K562 (cell line): ENCODE results near the gene TOMM40L. TPM values are rescaled to one million over a fixed set of nuclear protein-coding genes. Genes with fewer than 3 reads are reported as not detected.

Experiments used
- AFF1 ChIP-seq, 2 experiments: fragments of 450-650 bp; IDR thresholded peaks; 2 replicates each; pipeline ENCODE4 v1.6.1; 2018; ENCODE audit warnings: mild to moderate bottlenecking in 2 of 2, low read depth in 1 of 2; ENCODE audit not compliant: partially characterized antibody in 2 of 2
- BRD4 ChIP-seq: fragments of 200-600 bp; sonication (generic); IDR thresholded peaks from 2 replicates; pipeline ENCODE4 v1.6.1; 2017; ENCODE audit warnings: inconsistent platforms
- CBFA2T3 ChIP-seq: fragments of 450-650 bp; IDR thresholded peaks from 2 replicates; pipeline ENCODE4 v1.6.1; 2017
- CREB3 ChIP-seq: fragments of 450-650 bp; conservative IDR thresholded peaks from 2 replicates; pipeline ENCODE4 v1.6.1; 2016; ENCODE audit warnings: missing genetic modification characterization, low read depth, mild to moderate bottlenecking, missing compliant biosample characterization, moderate library complexity
- EGR1 ChIP-seq: fragments of 450-650 bp; conservative IDR thresholded peaks from 2 replicates; pipeline ENCODE4 v1.6.1; 2017; ENCODE audit warnings: mild to moderate bottlenecking
- GTF2A2 ChIP-seq: IDR thresholded peaks from 2 replicates; pipeline ENCODE4 v1.6.1; 2016; ENCODE audit warnings: mild to moderate bottlenecking, missing genetic modification characterization, missing compliant biosample characterization
- HMG20B ChIP-seq: fragments of 250-450 bp; sonication (Bioruptor Pico); IDR thresholded peaks from 2 replicates; pipeline ENCODE4 v1.5.0; 2021; ENCODE audit warnings: mild to moderate bottlenecking
- MAZ ChIP-seq, 2 experiments: fragments of 450-650 bp in 1 of 2; sonication (generic) in 1 of 2; formaldehyde crosslinking; IDR thresholded peaks in 1 of 2; conservative IDR thresholded peaks in 1 of 2; 2 replicates each; pipeline versions ENCODE4 v1.4.0 to v1.5.0; 2020; ENCODE audit warnings: mild to moderate bottlenecking in 1 of 2, missing genetic modification reagents in 1 of 2
- POU5F1 ChIP-seq: fragments of 150-350 bp; IDR thresholded peaks from 2 replicates; pipeline ENCODE4 v1.6.1; 2014; ENCODE audit warnings: borderline replicate concordance, low read length, low read depth, mild to moderate bottlenecking; ENCODE audit not compliant: partially characterized antibody
- PRPF4 ChIP-seq: fragments of 200-400 bp; formaldehyde crosslinking; IDR thresholded peaks from one replicate; pipeline ENCODE4 v1.6.1; 2017; ENCODE audit warnings: low read length, low read depth, mild to moderate bottlenecking; ENCODE audit not compliant: insufficient read depth, poor library complexity, severe bottlenecking
- RCOR1 ChIP-seq, 2 experiments: IDR thresholded peaks; 2 replicates each; pipeline ENCODE4 v1.6.1; 2012; ENCODE audit warnings: low read depth in 2 of 2, low read length in 2 of 2, borderline replicate concordance in 1 of 2, improper control_type of control experiment in 1 of 2
- XRCC3 ChIP-seq: fragments of 450-650 bp; IDR thresholded peaks from 2 replicates; pipeline ENCODE4 v1.6.1; 2017; ENCODE audit warnings: mild to moderate bottlenecking, moderate library complexity
- ZBTB1 ChIP-seq: sonication (generic); formaldehyde crosslinking; IDR thresholded peaks from 2 replicates; pipeline ENCODE4 v1.8.1; 2023; ENCODE audit warnings: missing genetic modification reagents, low read depth, mild to moderate bottlenecking, borderline replicate concordance
- ZNF518B ChIP-seq: fragments of 250-450 bp; sonication (Bioruptor Pico); IDR thresholded peaks from 2 replicates; pipeline ENCODE4 v1.5.0; 2021; ENCODE audit warnings: mild to moderate bottlenecking, moderate library complexity
- ZNF57 ChIP-seq: fragments of 450-650 bp; formaldehyde crosslinking; IDR thresholded peaks from 2 replicates; pipeline ENCODE4 v1.4.0; 2020; ENCODE audit warnings: mild to moderate bottlenecking, moderate library complexity
- ZNF785 ChIP-seq: fragments of 250-450 bp; sonication (Bioruptor Pico); IDR thresholded peaks from 2 replicates; pipeline ENCODE4 v1.4.0; 2020; ENCODE audit warnings: mild to moderate bottlenecking
- polyA plus RNA-seq, 8 experiments: library from polyadenylated mRNA; depleted of rRNA in 4 of 8; stranded (reverse) in 5 of 8; unstranded in 3 of 8; fragments of >200 nt; fragmentation: Nextera tagmentation in 2 of 8; fragmentation: Illumina TruSeq in 1 of 8; extraction: Ambion mirVana in 2 of 8; extraction: Trizol in 1 of 8; gene quantifications; 2 replicates each; pipeline versions ENCODE4 v1.2.1 to v1.2.3, GENCODE V29; 2011 to 2014; ENCODE audit warnings: inconsistent platforms in 1 of 8, missing spikeins in 1 of 8
- total RNA-seq, 7 experiments: library from RNA; depleted of rRNA in 6 of 7; stranded (reverse); fragments of >200 nt in 6 of 7; fragmentation: Illumina TruSeq in 2 of 7; extraction: Trizol in 2 of 7; gene quantifications; 2 replicates each; pipeline versions ENCODE4 v1.2.1 to v1.2.3, GENCODE V29; 2011 to 2021; ENCODE audit warnings: low replicate concordance in 1 of 7

The TOMM40L gene
- total and polyA plus RNA-seq, 9 of the 15 experiments (the other 6 are each of a cell fraction or from before 2014, with no cell fraction given): 9.6 to 33.6 (median 25.2) TPM

- TF ChIP-seq CREB3 (tag) (no peak), AFF1 (IDR thresholded peaks at IDR 0.05; ENCODE audit: low read depth in 1 of 2, partially characterized antibody in 2 of 2) (no peak), POU5F1 (no peak), HMG20B (CRISPR knock-in tag) (no peak), ZNF785 (CRISPR knock-in tag) (no peak), MAZ (CRISPR knock-in tag; conservative IDR thresholded peaks at IDR 0.05 in 1 of 2, IDR thresholded peaks at IDR 0.05 in 1 of 2) (peak in 1 of 2 experiments; percentile 78; a peak in 2 of 4 replicates), RCOR1 (IDR thresholded peaks at IDR 0.05; ENCODE audit: borderline replicate concordance in 1 of 2, low read depth in 2 of 2, low read length in 2 of 2) (peak in 1 of 2 experiments; percentile 42; a peak in 1 of 4 replicates), ZNF57 (no peak), PRPF4 (no peak), ZBTB1 (CRISPR knock-in tag) (no peak), EGR1 (no peak), GTF2A2 (tag) (no peak), ZNF518B (CRISPR knock-in tag) (no peak), XRCC3 (no peak), BRD4 (no peak), CBFA2T3 (no peak)
Observed at GRCh38 chr1:161192476-161193465, 33.1 kb upstream of the TOMM40L start (continued).
